GM19023 (cell line): ENCODE measurements around the gene SMARCB1.

Experiments
- ATAC-seq: cut with Tn5 transposase; IDR thresholded peaks from one replicate; pipeline ENCODE4 v1.9.1; 2021; ENCODE audit warnings: mild to moderate bottlenecking, moderate library complexity; ENCODE audit not compliant: unreplicated experiment

The SMARCB1 gene

GRCh38 chr22:23801238-23801821 lies 14.6 kb downstream of the SMARCB1 start:
- no peak for ATAC-seq

- ATAC-seq, result no peak
These were observed 15.2 kb downstream of the SMARCB1 start for GRCh38 chr22:23801886-23802377.

- ATAC-seq, result no peak
These were observed 16.4 kb downstream of the SMARCB1 start for GRCh38 chr22:23803001-23803819.

- ATAC-seq, result no peak
These were observed 18.1 kb downstream of the SMARCB1 start for GRCh38 chr22:23804781-23805291.

- no peak for ATAC-seq
These were observed 20.1 kb downstream of the SMARCB1 start for GRCh38 chr22:23806837-23807236.

- ATAC-seq, result no peak
These were observed 25.6 kb downstream of the SMARCB1 start for GRCh38 chr22:23812378-23812777.

- no peak for ATAC-seq
These were observed 28.9 kb downstream of the SMARCB1 start for GRCh38 chr22:23815541-23816155.

- ATAC-seq, result no peak
These were observed 29.6 kb downstream of the SMARCB1 start for GRCh38 chr22:23816156-23816976.

GRCh38 chr22:23817146-23817545 lies 30.4 kb downstream of the SMARCB1 start:
- no peak for ATAC-seq

GRCh38 chr22:23818541-23818940 lies 31.8 kb downstream of the SMARCB1 start:
- ATAC-seq, result no peak

GRCh38 chr22:23820748-23821211 lies 34.0 kb downstream of the SMARCB1 start:
- ATAC-seq, result no peak

- no peak for ATAC-seq
These were observed 35.4 kb downstream of the SMARCB1 start for GRCh38 chr22:23822101-23822671.

GRCh38 chr22:23823331-23823791 lies 36.6 kb downstream of the SMARCB1 start:
- ATAC-seq, result no peak

GRCh38 chr22:23824476-23825245 lies 37.9 kb downstream of the SMARCB1 start:
- ATAC-seq, result no peak

- ATAC-seq, result no peak
These were observed 38.6 kb downstream of the SMARCB1 start for GRCh38 chr22:23825246-23825905.

GRCh38 chr22:23826510-23827350 lies 40.0 kb downstream of the SMARCB1 start:
- no peak for ATAC-seq

- ATAC-seq, result no peak
These were observed 40.7 kb downstream of the SMARCB1 start for GRCh38 chr22:23827351-23827995.
